ENCODE results near the gene WNT2B.

- TF ChIP-seq, protein P1, sequence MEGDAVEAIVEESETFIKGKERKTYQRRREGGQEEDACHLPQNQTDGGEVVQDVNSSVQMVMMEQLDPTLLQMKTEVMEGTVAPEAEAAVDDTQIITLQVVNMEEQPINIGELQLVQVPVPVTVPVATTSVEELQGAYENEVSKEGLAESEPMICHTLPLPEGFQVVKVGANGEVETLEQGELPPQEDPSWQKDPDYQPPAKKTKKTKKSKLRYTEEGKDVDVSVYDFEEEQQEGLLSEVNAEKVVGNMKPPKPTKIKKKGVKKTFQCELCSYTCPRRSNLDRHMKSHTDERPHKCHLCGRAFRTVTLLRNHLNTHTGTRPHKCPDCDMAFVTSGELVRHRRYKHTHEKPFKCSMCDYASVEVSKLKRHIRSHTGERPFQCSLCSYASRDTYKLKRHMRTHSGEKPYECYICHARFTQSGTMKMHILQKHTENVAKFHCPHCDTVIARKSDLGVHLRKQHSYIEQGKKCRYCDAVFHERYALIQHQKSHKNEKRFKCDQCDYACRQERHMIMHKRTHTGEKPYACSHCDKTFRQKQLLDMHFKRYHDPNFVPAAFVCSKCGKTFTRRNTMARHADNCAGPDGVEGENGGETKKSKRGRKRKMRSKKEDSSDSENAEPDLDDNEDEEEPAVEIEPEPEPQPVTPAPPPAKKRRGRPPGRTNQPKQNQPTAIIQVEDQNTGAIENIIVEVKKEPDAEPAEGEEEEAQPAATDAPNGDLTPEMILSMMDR (IDR thresholded peaks at IDR 0.05; ENCODE audit: borderline replicate concordance, extremely low read depth, low read length, poor library complexity, severe bottlenecking): no peak
- TF ChIP-seq EZH2 (IDR thresholded peaks at IDR 0.05; ENCODE audit: borderline replicate concordance, low read depth, low read length, severe bottlenecking): no peak
These were observed 36.0 kb downstream of the WNT2B start for GRCh38 chr1:112544751-112545150.
